Muscle of arm (tissue), 12 donors: ENCODE measurements around the gene SRXN1. TPM values are rescaled to one million over a fixed set of nuclear protein-coding genes. Genes with fewer than 3 reads are reported as not detected.
"Not testable (repeated sequence)": the region's sequence is repeated elsewhere in the genome, so short reads cannot be mapped to it uniquely, and the experiment has no call there.

ENCODE experiments used
- DNase-seq: peaks from one replicate; pipeline ENCODE4 v3.0.0-alpha.2; 2013
- polyA plus RNA-seq, 12 donors: library from polyadenylated mRNA; unstranded; fragments of 120-200 nt; gene quantifications; one replicate each; pipeline ENCODE4 v1.2.1, GENCODE V29; 2013; ENCODE audit not compliant: insufficient read length in 12 of 12

Gene SRXN1
- polyA plus RNA-seq, 12 donors: 5.2 to 13.0 (median 8.3) TPM; not detected in 1

DNA sequence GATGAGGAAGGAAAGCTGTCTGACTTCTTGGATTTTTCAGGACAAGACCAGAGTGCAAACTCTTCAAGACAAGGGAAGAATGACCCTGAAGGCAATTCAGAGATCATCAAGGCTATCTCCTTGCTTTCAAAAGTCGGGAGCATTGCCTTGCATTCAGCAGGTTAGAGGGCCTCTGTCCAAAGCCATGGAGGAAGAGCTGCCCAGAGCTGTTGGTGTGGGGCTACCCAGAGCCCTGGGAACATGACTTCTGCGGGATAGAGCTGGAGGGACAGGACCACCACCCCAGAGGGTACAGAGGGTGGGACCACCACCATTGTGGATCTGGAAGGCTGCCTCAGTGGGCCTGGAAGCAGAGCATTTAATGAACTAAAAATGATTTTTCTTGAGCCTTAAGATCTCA lies 5.2 kb upstream of the SRXN1 start:
- no peak for DNase-seq

DNA sequence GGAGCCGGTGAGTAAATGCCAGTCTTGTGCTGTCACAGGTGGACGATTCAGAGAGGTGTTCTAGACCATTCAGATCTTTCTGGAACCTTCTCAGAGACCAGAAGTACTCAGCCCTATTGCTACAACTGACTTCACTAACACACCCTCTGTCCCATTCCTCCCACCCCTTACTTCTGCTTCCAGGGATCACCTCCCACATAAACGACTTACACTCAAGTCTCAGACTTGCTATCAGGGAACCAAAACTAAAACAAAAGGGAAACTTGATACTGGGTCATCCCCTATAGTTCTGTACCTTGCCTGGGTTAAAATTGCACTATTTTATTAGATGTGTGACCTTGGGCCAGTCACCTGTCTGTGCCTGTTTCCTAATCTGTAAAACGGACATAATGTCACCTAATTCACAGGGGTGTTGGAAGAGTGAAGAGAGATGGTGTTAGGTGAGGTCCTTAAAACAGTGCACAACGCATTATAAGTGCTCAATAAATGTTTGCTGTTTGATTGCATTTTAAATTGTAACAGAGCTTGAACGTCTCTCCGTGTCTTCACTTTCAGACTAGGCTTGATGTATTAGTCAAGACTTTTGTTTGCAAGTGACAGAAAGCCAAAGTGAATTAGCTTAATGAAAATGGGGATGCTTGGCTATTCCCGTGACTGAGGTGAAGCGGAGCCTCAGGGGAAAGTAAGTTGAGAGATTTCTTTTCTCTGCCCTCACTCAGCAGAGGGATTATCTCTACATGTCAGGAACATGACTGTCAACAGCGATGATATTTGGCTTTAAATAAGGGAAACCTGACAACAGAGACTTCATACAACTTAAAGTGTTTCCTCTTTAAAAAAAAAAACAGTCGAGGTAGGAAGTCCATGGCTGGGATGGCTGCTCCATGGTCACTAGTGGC lies 3.0 kb upstream of the SRXN1 start:
- DNase-seq: no peak

DNA sequence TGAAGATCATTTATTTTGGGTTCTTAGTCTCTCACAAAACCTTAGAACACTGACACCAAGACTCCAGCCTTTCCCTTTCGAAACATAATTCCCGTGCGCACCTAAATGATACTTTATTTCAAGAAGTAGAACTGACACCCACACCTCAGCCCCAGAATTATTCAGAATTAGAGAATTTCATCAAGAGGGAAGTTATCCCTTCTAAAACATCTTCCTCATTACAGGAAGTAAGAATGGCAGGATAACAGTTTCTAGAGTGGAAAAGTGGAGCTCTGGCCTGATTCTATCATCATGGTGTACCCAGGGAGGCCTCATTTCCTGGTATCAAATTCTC lies 1.4 kb upstream of the SRXN1 start:
- DNase-seq: no peak

DNA sequence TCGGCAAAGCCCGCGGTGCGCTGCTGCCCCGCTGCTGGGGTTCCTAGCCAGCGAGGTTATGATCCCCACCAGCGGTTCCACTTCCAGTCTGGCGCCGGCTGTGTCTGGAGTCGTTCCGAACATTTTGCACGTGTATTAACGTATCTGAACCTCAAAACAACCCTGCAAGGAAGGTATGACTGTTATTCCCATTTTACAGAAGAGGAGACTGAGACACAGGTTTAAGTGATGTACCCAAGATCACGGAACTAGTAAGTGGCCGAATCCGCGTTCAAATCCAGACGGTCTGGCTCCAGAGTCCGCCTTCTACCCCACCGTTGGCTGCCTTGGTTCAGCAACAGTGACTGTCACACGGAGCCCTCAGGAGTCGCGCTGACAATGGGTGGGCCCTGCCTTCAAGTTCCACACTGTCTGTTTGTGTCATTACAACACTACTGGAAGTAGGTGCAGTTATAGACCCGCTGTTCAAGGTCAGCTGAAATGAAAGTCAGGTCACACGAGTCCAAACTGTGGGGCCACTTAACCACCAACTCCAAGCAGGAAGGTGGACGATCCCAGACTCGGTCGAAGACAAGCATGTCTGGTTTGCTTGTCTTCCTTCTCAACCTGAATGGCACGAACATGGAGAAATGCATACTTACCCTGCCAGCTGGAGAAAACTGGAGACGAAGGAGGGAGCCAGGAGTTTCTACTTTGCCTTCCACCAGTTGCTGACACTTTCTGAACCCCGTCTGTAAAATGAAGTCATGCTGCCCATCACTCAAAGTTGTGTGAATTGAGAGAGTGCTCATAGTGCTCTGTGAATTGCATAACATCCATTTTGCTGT lies 803 bp upstream of the SRXN1 start:
- no peak for DNase-seq

DNA sequence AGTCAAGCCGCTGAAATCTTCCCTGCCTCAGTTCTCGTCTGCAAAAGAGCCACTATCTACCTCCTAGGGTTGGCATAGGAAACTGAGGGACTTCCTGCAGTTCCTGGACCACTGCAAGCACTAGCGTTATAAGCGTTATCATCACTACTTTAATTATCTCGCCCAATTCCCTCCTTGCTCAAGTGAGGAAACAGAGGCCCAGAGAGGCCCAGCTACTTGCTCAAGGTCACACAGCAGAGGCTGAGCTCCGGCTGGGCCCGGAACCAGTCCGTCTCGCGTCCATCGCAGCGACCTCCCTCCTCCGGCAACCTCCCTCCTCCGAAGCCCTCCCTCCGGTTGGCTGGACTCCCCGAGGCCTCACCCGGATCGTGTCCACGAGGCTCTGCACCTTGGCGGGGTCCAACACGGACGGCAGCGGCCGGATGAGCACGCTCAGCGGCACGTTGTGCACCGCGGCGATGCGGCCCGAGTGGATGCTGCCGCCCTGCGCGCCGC lies 338 bp downstream of the SRXN1 start:
- no peak for DNase-seq

DNA sequence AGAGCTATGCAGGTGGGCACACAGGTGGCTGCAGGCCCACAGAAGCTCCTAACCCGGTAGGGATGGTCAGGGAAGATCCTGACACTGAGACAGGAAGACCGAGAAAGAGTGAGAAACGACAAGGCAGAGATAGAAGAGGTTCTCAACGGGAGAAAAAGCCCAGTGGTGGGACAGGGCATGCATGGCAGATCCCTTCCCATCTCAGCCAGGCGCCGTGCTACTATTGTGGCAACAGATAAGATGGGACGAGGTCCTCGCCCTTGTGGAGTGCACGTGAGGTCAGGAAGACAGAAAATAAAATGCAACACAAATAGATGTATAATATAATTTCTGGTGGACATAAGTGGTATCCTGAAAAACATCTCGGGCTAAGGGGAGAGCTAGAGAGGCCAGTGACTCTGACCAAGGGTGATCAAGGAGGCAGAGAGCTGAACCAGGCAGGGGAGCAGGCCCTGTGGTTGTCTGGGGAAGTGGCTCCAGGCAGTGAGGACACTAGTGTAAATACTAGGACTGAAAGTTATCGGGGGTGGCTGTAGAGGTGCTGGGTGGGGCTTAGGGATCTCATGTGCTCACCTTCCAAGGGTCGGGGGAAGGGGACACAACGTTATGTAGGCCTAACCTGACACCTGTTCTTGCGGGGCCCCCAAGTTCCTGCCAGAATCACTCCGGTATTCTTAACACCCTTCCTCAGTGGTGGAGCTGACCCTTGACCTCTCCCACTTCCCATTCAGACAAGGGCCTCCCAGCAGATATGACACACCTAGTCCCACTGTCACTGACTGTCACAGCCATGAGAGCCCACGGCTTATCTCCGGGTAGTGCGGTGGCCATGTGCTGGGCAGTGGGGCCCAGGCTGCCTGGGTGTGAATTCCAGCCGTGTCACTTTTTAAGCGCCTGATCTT lies 1.0 kb downstream of the SRXN1 start:
- no peak for DNase-seq

DNA sequence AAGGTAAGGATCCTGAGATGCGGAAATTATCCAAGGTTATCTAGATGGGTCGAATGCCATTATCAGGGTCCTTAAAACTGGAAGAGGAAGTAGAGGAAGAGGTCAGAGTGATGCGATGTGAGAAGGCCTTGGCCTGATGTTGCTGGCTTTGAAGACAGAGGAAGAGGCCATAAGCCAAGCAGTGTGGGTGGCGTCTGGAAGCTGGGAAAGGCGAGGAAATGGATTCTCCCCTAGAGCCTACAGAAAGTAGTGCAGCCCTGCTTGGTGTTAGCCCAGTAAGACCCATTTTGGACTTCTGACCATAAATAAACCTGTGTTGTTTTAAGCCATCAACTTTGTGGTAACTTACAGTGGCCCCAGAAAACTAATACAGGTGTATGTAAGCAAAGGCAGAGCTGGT lies 2.0 kb downstream of the SRXN1 start:
- DNase-seq: no peak

DNA sequence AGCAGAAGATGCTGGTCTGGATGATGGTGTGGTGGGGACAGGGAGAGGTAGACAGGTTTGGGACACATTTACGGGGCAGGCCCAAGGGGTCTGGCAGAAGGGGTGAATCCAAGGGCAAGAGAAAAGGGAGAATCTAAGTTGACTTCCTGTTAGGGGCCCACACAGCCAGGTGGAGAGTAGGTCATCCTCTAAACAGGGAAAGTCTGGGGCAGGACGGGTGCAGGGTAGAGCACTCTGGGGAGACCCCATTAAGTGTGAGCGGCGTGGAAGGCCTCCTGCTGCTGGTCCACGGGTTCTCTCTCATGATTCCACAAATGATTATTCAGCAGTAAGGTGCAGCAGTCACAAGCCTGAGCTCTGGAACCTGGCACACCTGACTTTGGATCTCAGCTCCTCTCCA lies 2.7 kb downstream of the SRXN1 start:
- DNase-seq: no peak

DNA sequence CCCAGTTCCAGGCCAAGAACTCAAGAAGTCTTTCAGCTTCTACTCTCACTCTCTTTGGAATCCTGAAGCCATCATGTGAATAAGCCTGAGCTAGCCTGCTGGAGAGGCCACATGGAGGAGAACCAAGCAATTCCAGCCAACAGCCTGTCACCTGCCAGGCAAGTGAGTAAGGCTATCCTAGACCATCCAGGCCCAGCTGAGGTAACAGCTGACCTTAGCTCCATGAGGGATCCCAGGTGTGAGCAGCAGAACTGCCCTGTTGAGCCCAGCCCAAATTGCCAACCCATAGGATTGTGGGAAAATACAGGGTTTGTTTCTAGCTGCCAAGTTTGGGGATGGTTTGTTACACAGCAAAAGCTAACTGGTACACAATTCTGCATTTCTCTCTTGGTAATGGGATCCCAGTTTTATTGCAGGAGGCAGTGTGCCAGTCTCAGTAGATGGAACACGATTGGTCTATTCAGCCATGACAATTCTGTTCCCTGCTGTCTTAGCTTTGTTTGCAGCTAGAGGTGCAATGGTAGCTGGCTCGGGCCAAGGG lies 5.5 kb downstream of the SRXN1 start:
- DNase-seq: no peak

DNA sequence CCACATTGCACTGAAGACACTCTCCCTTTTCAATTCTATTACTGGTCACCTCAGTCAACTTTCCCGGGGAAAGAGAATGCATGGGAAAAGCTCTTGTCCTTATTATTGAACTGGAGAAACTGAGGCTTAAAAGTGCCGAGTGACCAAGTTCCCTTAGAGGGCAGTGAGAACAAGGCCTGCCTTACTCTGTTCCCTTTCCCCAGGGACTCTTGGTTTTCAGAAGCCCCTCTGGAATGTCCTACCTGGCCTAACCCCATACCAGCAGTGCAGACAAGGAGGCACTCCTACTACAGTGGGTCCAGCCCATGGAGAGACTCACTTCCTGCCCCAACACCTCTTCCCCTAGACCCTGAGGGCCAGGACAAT lies 6.1 kb downstream of the SRXN1 start:
- DNase-seq: no peak

DNA sequence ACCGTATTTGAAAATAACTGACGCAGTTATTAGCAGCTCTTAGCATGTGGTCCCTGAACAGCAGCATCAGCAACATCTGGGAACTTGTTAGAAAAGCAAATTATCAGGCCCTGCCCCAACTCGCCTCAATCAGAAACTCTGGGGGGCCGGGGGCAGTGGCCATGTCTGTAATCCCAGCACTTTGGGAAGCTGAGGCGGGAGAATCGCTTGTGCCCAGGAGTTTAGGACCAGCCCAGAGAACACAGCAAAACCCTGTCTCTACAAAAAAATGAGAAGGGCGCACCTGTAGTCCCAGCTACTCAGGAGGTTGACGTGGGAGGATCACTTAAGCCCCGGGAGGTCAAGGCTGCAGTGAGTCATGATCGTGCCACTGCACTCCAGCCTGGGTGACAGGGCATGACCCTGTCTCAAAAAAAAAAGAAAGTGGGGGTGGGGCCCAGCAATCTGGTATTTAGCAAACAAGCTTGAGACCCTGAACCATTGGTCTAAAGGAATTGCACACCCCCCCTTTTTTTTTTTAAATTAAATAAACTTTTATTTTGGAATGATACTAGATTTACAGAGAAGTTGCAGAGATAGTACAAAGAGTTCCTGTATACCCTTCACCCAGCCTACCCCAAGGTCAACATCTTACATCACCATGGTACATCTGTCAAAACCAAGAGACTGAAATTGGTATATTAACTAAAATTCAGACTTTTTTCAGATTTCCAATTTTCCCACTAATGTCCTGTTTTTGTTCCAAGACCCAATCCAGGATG lies 6.7 kb downstream of the SRXN1 start:
- DNase-seq: no peak

DNA sequence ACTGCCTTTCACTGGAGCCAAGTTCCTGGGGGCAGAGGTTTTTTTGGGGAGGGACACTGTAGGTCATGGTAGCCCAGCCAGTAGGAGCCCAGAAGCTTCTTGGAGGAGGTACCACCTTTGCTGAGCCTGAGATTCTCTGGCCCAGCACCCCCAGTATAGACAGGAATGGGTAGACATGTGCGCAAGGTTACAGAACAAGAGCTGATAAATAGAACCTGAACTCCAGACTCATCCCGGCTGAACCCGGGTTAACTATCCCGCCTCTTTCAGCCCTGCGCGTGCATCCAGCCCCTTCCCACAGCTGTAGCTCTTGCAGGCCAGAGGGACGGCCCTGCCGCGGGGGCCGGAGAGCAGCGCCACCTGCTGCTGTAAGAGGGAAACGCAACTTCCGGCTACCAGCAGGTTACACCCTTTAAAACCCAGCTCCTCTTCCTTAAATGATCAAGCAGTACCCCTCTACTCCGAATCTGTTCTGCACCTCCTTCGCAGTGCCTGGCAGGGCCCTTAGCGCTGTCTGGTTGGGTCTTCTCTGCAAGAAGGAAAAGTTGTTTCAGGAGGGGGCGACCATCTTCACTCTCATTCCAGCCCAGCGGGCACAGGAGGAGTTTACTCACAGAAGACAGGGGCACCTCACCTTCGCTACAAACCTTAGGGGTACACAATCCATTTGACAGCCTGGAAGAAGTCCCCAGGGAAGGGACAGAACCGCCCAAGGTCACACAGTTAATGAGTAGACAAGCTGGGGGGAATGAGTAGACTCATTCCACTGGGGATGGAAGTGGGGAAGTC lies 7.5 kb downstream of the SRXN1 start:
- peak; percentile 88 for DNase-seq

DNA sequence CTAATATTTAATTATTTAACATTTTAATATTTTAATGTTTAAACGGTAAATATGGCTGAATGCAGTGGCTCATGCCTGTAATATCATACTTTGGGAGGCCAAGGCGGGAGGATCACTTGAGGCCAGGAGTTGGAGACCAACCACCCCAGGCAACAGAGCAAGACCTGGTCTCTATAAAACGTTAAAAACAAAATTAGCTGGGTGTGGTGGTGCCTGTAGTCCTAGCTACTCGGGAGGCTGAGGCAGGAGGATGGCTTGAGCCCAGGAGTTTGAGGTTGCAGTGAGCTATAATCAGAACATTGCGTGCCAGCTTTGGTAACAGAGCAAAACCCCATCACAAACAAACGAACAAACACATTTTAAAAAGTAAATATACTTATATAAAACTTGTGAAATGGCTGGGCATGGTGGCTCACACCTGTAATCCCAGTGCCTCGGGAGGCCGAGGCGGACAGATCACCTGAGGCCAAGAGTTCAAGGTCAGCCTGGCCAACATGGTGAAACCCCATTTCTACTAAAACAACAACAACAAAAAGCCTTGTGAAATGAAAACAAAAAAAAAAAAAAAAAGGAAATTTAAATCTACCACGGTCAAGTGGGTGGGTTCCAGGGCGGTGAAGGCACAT lies 8.2 kb downstream of the SRXN1 start:
- no peak for DNase-seq

DNA sequence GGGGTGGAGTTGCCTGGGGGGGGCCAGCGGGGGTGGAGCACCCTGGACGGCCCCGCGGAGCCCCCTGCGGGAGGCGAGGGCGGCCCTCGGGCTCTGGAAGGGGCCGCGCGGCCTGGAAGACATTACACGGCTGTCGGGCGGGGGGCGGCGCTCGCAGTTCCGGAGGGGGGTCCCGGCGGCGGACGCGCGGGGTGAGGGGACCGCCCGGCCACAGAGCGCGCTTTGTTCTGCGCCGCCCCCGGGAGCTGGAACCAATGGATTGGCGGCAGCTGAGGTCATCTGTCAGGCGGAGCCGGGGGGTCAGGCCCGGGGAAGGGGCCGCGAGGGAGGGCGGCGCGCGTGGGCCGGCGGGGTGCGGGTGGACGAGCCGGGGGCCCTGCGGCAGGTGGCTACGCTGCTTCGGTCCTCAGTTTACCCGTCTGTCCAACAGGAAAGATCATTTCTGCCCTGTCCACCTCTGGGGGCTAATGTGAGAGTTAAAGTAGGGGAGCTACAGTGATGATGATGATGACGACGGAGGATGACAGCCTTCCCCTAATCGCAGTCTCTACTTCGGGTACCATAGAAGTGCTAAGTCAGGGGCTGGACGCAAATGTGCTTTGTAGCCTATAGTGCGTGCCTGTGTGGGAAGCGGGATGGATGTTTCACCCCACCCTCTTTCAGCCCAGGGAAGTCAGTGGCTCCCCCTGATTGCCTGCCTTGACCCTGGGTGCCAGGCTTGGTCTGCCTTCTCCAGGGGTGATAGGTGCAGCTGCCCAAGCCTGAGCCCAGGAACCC lies 10.4 kb downstream of the SRXN1 start:
- DNase-seq: no peak

DNA sequence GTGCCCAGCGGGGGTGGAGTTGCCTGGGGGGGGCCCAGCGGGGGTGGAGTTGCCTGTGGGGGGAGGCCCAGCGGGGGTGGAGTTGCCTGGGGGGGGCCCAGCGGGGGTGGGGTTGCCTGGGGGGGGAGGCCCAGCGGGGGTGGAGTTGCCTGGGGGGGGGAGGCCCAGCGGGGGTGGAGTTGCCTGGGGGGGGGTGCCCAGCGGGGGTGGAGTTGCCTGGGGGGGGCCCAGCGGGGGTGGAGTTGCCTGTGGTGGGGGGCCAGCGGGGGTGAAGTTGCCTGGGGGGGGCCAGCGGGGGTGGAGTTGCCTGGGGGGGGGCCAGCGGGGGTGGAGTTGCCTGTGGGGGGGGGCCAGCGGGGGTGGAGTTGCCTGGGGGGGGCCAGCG lies 11.0 kb downstream of the SRXN1 start:
- not testable (repeated sequence) for DNase-seq

DNA sequence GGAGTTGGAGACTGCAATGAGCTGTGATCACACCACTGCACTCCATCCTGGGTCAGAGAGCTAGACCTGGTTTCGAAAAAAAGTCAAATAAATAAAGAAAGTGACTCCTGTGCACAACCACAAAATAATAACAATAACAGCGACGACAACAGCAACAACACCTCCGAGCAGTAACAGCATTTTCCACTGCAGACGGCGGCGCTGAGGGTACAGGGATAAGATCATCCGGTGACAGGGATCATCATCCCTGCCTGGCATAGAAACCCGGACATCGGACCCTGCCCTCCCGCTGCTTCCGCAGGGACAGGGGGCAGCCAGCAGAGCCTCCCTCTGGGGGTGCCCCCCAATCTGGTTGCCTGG lies 11.5 kb downstream of the SRXN1 start:
- no peak for DNase-seq

DNA sequence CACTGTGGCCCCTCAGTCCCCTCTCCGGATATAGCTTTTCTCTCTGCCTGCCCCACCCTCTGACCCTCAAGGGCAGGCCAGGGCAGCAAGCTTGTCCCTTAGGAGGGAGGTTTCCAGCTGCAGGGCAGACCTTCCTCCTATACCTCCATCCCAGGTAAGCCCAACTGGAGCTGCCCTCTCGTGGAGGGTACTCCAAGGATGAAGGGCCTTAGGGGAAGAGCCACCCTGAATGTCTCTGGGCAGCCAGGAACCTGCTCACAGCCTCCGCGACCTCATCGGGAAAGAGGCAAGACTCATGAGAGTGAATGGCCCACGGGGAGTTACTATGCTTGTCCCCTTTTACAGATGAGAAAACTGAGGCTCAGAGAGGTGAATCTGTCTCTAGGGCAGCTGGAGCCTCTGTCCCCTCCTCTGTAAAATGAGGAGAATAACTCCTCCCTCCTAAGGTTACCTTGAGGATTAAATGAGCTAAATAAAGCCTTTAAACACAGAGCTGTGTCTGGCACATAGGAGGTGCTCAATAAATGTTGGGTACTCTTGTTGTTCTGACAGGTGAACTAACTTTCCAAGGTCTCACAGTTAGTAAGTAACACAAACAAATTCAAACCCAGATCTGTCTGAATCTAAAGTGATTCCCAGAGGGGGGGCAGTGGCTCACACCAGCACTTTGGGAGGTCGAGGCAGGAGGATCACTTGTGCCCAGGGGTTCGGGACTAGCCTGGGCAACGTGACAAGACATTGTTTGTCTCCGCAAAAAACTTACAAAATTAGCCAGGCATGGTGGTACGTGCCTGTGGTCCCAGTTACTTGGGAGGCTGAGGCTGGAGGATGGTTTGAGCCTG lies 12.1 kb downstream of the SRXN1 start:
- no peak for DNase-seq

DNA sequence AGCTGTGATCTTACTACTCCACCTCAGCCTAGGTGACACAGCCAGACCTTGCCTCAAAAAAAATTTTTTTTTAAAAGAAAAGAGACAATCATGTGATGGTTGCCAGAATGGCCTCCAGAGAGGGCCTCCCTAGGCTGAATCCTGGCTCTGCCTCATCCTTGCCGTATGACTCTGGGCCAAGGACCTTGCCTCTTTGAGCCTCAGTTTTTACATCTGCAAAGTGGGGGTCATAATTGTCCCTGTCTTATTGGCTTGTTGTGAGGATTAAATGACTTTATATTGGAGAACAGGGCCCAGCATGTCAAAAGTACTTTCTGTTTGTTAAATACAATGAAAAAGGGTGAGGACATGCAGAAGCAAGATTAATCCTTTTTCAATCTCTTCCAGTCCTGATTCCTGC lies 14.4 kb downstream of the SRXN1 start:
- no peak for DNase-seq
